GM08714 (cell line): Measurements from ENCODE around the gene INSL3.

Experiments
- H3K4me3 ChIP-seq: fragments of 200-500 bp; sonication (Bioruptor generic); 2 replicates; pipeline ENCODE4 v1.5.1; 2014; ENCODE audit warnings: mild to moderate bottlenecking, low read length, inconsistent platforms
- ZNF274 ChIP-seq: IDR thresholded peaks from 2 replicates; pipeline ENCODE4 v1.6.1; 2012; ENCODE audit warnings: mild to moderate bottlenecking, low read depth, low read length

The INSL3 gene

DNA sequence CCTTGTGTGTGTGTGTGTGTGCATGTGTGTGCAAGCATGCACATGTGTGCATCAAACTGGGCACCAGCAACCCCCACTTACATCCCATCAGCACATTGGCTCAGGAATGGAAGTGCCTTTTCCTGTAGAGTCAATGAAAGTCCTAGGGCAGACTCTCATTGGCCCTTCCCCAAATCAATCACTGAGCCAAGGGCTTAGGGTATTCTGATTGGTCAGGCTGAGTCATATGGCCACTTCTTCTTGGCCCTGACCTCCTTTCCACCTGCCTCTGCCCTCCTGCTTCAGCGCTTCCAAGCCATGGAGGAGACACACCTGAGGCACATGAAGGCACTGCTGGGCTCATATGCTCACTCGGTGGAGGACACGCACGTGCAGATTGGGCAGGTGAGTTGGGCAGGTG, 49.1 kb downstream of the INSL3 start:
- TF ChIP-seq ZNF274, result no peak
- H3K4me3 ChIP-seq, result no peak overlapping the region

DNA sequence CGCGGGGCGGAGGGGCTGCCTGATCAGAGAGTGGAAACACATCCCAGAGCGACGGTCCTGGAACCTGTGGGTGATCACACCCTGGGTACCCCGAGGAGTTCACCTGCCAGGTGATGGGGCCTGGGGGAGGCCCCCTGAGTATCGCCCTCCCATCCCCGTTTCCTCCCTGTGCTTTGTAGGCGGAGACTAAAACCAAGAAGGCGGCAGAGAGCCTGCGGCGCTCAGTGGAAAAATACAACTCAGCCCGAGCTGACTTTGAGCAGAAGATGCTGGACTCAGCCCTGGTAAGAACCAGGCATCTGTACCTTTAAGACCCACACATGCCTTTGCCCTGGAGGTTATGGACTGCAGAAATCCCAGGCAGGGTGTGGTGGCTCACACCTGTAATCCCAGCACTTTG, 50.7 kb downstream of the INSL3 start:
- H3K4me3 ChIP-seq, result no peak overlapping the region
- no peak for TF ChIP-seq ZNF274

DNA sequence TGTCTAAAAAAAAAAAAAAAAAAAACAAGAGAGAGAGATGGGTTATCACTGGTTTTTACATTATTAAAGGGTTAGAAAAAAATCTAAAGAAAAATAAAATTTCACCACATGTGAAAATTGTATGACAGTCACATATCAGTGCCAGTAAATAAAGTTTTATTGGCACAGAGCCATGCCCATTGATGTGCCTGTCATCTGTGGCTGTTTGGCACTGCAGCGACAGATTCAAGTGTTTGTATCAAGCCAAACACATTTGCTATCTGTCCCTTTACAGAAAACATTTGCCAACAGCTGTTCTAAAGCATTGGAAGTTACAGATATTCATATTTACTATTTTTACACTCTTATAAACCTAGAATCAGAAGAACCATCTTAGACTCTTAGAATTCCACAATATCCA, 53.8 kb downstream of the INSL3 start:
- TF ChIP-seq ZNF274, result no peak
- no peak overlapping the region for H3K4me3 ChIP-seq

DNA sequence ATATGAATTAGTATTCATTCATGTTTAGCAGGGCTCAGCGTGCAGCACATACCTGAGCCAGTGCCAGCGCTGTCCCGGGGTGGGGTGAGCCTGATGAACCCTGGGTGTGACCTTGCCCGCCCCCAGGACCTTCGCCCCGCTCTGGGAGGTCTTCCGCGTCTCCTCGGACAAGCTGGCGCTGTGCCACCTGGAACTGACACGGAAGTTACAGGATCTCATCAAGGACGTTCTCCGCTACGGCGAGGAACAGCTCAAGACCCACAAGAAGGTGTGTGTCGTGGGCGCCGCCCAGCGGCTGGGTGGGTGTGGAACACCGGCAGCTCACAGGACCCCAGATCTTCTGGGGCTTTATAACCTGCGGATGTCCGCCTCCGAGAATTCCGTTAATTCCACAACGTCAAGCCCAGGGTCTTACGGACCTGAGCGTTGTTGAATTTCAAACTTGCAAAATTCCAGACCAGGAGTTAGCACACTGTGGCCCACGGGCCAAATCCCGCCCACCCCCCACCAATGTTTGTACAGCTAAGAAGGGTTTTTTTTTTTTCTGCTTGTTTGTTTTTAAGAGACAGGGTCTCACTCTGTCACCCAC, 54.7 kb downstream of the INSL3 start:
- H3K4me3 ChIP-seq, result no peak overlapping the region
- no peak for TF ChIP-seq ZNF274
